ENCODE results near the gene EFCAB12. TPM values are rescaled to one million over a fixed set of nuclear protein-coding genes. Genes with fewer than 3 reads are reported as not detected.

The EFCAB12 gene
- total and polyA plus RNA-seq, 2 of the 13 experiments (the other 11 are each of a cell fraction or from before 2014, with no cell fraction given): 0.31 to 2.4 TPM

GRCh38 chr3:129439817-129440617 lies 11.6 kb upstream of the EFCAB12 start, which contains the start of the genes IFT122 and MBD4 (continued):
- TF ChIP-seq ZNF3 (CRISPR knock-in tag; IDR thresholded peaks at IDR 0.05) (peak; percentile 49), ZFY (CRISPR knock-in tag; IDR thresholded peaks at IDR 0.05) (peak; percentile 66), RFX1 (IDR thresholded peaks at IDR 0.05) (peak; percentile 97), KDM3A (CRISPR knock-in tag; IDR thresholded peaks at IDR 0.05; ENCODE audit: low read depth) (peak; percentile 76; the same call in 1 of the 2 replicates), SCMH1 (CRISPR knock-in tag; IDR thresholded peaks at IDR 0.05; ENCODE audit: borderline replicate concordance) (no peak), CEBPB (IDR thresholded peaks at IDR 0.05; ENCODE audit: borderline replicate concordance, low read depth, low read length) (peak; percentile 98), NFAT5 (CRISPR knock-in tag; IDR thresholded peaks at IDR 0.05) (no peak), SRSF1 (optimal IDR thresholded peaks at IDR 0.05; ENCODE audit: low read depth, low read length) (peak; percentile 68), TRIM22 (IDR thresholded peaks at IDR 0.05) (no peak), ZNF253 (CRISPR knock-in tag; IDR thresholded peaks at IDR 0.05; ENCODE audit: borderline replicate concordance) (peak; percentile 70; the same call in 1 of the 2 replicates), PHF20 (CRISPR knock-in tag; IDR thresholded peaks at IDR 0.05) (peak; percentile 70), ZNF274 (CRISPR knock-in tag; IDR thresholded peaks at IDR 0.05) (peak; percentile 75; the same call in 1 of the 2 replicates), NR0B2 (CRISPR knock-in tag; IDR thresholded peaks at IDR 0.05) (no peak; the same call in 1 of the 2 replicates), KLF9 (CRISPR knock-in tag; IDR thresholded peaks at IDR 0.05; ENCODE audit: low read depth) (0 out of 2 replicates have a peak, but pooled peaks have one; percentile 46), TFDP1 (CRISPR knock-in tag; IDR thresholded peaks at IDR 0.05; ENCODE audit: borderline replicate concordance) (peak; percentile 62), ZBTB2 (CRISPR knock-in tag; IDR thresholded peaks at IDR 0.05; ENCODE audit: low read depth) (peak; percentile 67), ZNF776 (CRISPR knock-in tag; IDR thresholded peaks at IDR 0.05) (peak; percentile 61; the same call in 1 of the 2 replicates), ZMAT3 (CRISPR knock-in tag; conservative IDR thresholded peaks at IDR 0.05) (peak; percentile 75; the same call in 1 of the 2 replicates), ZEB1 (IDR thresholded peaks at IDR 0.05; ENCODE audit: insufficient replicate concordance, low read depth) (no peak), ZNF747 (CRISPR knock-in tag; IDR thresholded peaks at IDR 0.05; ENCODE audit: borderline replicate concordance) (0 out of 2 replicates have a peak, but pooled peaks have one; percentile 13)

Data from HepG2 (cell line).